SH-SY5Y (cell line): ENCODE measurements around the gene ARRDC4.

Experiments used
- GATA2 ChIP-seq: IDR thresholded peaks from 2 replicates; pipeline ENCODE4 v1.6.1; 2011; ENCODE audit warnings: mild to moderate bottlenecking, low read depth, low read length
- GATA3 ChIP-seq: IDR thresholded peaks from 2 replicates; pipeline ENCODE4 v1.6.1; 2011; ENCODE audit warnings: low read depth, mild to moderate bottlenecking, low read length, moderate library complexity

DNA sequence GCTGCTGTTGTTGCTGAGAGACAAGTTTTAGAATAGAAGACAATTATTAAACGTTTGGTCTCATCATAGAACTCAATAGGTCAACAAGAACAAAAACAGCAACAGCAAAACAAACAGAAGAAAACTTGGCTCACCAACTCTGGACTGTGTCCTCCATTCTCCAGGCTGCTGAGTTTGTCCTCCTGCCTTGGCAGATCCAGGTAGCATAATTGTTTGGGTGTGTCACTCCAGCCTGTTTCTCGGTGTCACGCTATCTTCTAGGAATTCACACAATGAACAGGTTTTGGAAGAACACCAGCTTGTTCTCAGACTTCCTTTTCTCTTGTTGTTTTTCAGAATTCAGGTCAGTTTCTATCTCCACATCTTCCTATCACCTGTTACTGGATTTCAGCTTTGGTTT is 34.7 kb downstream of the ARRDC4 start:
- TF ChIP-seq GATA2: no peak
- TF ChIP-seq GATA3: no peak
